Liver (tissue), 3 donors: Measurements from ENCODE around the gene TAF4.

Experiments
- ATF3 ChIP-seq: IDR thresholded peaks from 2 replicates; pipeline ENCODE4 v1.6.1; 2016; ENCODE audit warnings: antibody characterized with exemption
- CTCF ChIP-seq: fragments of 150-350 bp; IDR thresholded peaks from 2 replicates; pipeline ENCODE4 v1.5.1; 2017; ENCODE audit warnings: improper control_type of control experiment, low read depth, low read length; ENCODE audit not compliant: missing input control
- EGR1 ChIP-seq, 2 donors: IDR thresholded peaks; 2 replicates each; pipeline ENCODE4 v1.6.1; 2016 to 2018; ENCODE audit warnings: antibody characterized with exemption in 2 of 2, low read depth in 2 of 2
- GABPA ChIP-seq, 2 donors: IDR thresholded peaks in 1 of 2; conservative IDR thresholded peaks in 1 of 2; 2 replicates each; pipeline ENCODE4 v1.6.1; 2016; ENCODE audit warnings: antibody characterized with exemption in 2 of 2, mild to moderate bottlenecking in 1 of 2, moderate library complexity in 1 of 2
- HNF4A ChIP-seq, 2 donors: conservative IDR thresholded peaks; 2 replicates each; pipeline ENCODE4 v1.6.1; 2016; ENCODE audit warnings: antibody characterized with exemption in 2 of 2, mild to moderate bottlenecking in 2 of 2
- JUND ChIP-seq, 2 donors: IDR thresholded peaks; 2 replicates each; pipeline ENCODE4 v1.6.1; 2016; ENCODE audit warnings: antibody characterized with exemption in 2 of 2
- MAX ChIP-seq: IDR thresholded peaks from 2 replicates; pipeline ENCODE4 v1.6.1; 2016; ENCODE audit warnings: antibody characterized with exemption
- RAD21 ChIP-seq, 2 donors: IDR thresholded peaks; 2 replicates each; pipeline ENCODE4 v1.6.1; 2016; ENCODE audit warnings: antibody characterized with exemption in 2 of 2, mild to moderate bottlenecking in 2 of 2
- REST ChIP-seq: IDR thresholded peaks from 2 replicates; pipeline ENCODE4 v1.6.1; 2016; ENCODE audit warnings: antibody characterized with exemption, mild to moderate bottlenecking
- SP1 ChIP-seq: IDR thresholded peaks from 2 replicates; pipeline ENCODE4 v1.6.1; 2018; ENCODE audit warnings: antibody characterized with exemption, mild to moderate bottlenecking
- YY1 ChIP-seq: IDR thresholded peaks from 2 replicates; pipeline ENCODE4 v1.6.1; 2016; ENCODE audit warnings: antibody characterized with exemption, mild to moderate bottlenecking
- donor health status: healthy.
- donor health status: healthy.

GRCh38 chr20:61951695-61952533 lies 113.8 kb downstream of the TAF4 start:
- TF ChIP-seq JUND (IDR thresholded peaks at IDR 0.05) = no peak
- no peak for TF ChIP-seq YY1
- TF ChIP-seq REST = peak; percentile 96
- no peak for TF ChIP-seq MAX
- TF ChIP-seq CTCF = no peak
- TF ChIP-seq ATF3 = no peak
- no peak for TF ChIP-seq RAD21 (IDR thresholded peaks at IDR 0.05)
- no peak for TF ChIP-seq GABPA (IDR thresholded peaks at IDR 0.05 in 1 of 2, conservative IDR thresholded peaks at IDR 0.05 in 1 of 2)
- no peak for TF ChIP-seq HNF4A (conservative IDR thresholded peaks at IDR 0.05)
- no peak for TF ChIP-seq EGR1 (IDR thresholded peaks at IDR 0.05; ENCODE audit: low read depth in 2 of 2)
- TF ChIP-seq SP1 = no peak
